ENCODE data around the gene TSTD1.

Gene TSTD1

DNA sequence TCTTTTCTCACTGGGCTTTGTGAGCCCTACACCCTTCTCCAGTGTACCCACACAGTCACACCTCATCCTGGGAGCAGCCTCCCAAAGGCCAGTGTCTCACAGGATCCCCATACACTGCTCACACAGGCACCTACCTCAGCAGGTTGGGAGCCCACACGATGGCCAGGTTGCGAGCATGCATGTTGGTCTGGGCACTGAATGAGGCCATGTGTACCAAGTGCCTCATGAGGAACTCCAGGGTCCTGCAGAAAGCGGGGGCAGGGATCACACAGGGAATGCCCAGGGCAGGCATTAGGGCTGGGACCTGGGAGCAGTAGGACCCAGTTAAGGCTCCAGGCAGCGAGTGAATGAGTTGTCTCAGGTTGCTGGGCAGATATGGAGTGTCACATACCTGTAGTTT lies 15.5 kb upstream of the TSTD1 start:
- Histone ChIP-seq H4K5ac (ENCODE audit: low read length) (no peak overlapping the region), H3K79me1 (ENCODE audit: low read length) (no peaks in the 10 kb centered on the region), H3K36me3 (ENCODE audit: control insufficient read depth, insufficient read depth, low read length) (no peaks in the 10 kb centered on the region), H3K27ac (ENCODE audit: low read depth, low read length) (no peak overlapping the region), H3K4me3 (ENCODE audit: low read length) (no peak overlapping the region), H2BK120ac (ENCODE audit: low read depth, low read length) (no peak overlapping the region), H3K9ac (ENCODE audit: low read length) (no peak overlapping the region), H3K23ac (ENCODE audit: low read length) (no peak overlapping the region), H2BK5ac (ENCODE audit: low read length) (no peak overlapping the region), H4K8ac (ENCODE audit: low read depth, low read length) (no peak overlapping the region), H3K27me3 (ENCODE audit: insufficient read depth, low read length, poor library complexity) (no peaks in the 10 kb centered on the region), H2BK15ac (replicated peaks; ENCODE audit: low read depth) (no peak overlapping the region), H3K79me2 (ENCODE audit: control insufficient read depth, insufficient read depth, low read length) (no peaks in the 10 kb centered on the region), H3K18ac (ENCODE audit: low read length) (no peak overlapping the region), H3K4me1 (ENCODE audit: control insufficient read depth, low read depth, low read length) (no peaks in the 10 kb centered on the region), H3K56ac (ENCODE audit: low read length) (no peak overlapping the region), H3K4me2 (ENCODE audit: low read length) (no peak overlapping the region), H2AK5ac (ENCODE audit: low read length) (no peak overlapping the region), H3K4ac (ENCODE audit: low read depth, low read length) (no peak overlapping the region)
- DNase-seq: no peak
- no CpG with 5 or more reads among the region's 4 CpGs for WGBS (ENCODE audit: extremely low coverage, insufficient coverage, low lambda C conversion rate)

DNA sequence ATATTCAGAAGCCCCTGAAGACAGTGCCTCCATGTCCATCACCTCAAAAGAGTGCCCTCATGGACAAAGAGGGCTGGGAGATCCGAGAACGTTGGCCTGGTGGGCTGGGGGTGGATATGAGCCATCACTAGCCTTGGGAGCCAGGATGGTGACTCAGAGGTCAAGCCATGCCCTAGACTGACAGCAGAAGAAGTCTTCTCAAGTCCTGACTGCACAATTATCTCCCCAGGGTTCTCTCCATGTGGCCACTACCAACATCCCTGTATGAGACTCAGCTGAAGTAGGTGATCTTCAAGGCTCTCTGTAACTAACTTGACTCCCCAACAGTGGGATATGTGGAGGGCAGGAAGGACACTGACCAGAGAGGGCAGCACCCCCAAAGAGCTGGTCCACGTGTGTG lies 14.1 kb upstream of the TSTD1 start:
- Histone ChIP-seq H3K4me3 (ENCODE audit: low read length) (no peak overlapping the region), H2AK5ac (ENCODE audit: low read length) (no peak overlapping the region), H3K4me1 (ENCODE audit: control insufficient read depth, low read depth, low read length) (no peaks in the 10 kb centered on the region), H2BK120ac (ENCODE audit: low read depth, low read length) (no peak overlapping the region), H3K27ac (ENCODE audit: low read depth, low read length) (no peak overlapping the region), H3K79me2 (ENCODE audit: control insufficient read depth, insufficient read depth, low read length) (no peaks in the 10 kb centered on the region), H4K8ac (ENCODE audit: low read depth, low read length) (no peak overlapping the region), H3K4me2 (ENCODE audit: low read length) (no peak overlapping the region), H3K27me3 (ENCODE audit: insufficient read depth, low read length, poor library complexity) (no peaks in the 10 kb centered on the region), H3K23ac (ENCODE audit: low read length) (no peak overlapping the region), H3K9ac (ENCODE audit: low read length) (no peak overlapping the region), H3K36me3 (ENCODE audit: control insufficient read depth, insufficient read depth, low read length) (no peaks in the 10 kb centered on the region), H2BK15ac (replicated peaks; ENCODE audit: low read depth) (no peak overlapping the region), H3K56ac (ENCODE audit: low read length) (no peak overlapping the region), H3K79me1 (ENCODE audit: low read length) (no peaks in the 10 kb centered on the region), H3K18ac (ENCODE audit: low read length) (no peak overlapping the region), H3K4ac (ENCODE audit: low read depth, low read length) (no peak overlapping the region), H2BK5ac (ENCODE audit: low read length) (no peak overlapping the region), H4K5ac (ENCODE audit: low read length) (no peak overlapping the region)
- WGBS (ENCODE audit: extremely low coverage, insufficient coverage, low lambda C conversion rate): no CpG with 5 or more reads among the region's 3 CpGs
- no peak for DNase-seq

DNA sequence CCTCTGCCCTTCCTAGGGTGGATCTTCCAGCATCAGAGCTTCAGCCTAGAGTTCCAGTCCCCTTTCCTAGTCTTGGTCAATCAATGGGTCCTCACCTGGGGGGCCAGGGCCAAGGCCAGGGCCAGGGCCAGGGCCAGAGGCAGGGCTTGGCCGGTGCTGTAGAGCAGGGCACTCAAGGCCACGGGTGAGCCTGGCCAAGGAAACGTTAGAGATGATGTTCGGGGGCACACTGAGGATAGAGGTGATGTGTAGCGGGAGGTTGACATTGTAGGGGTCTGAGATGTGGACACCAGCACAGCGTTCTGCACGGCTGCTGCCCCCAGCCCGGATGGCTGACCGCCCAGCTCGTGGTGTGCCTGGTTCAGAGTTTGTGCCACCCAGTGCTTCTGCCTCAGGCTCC lies 12.5 kb upstream of the TSTD1 start:
- Histone ChIP-seq H2BK120ac (ENCODE audit: low read depth, low read length) (no peak overlapping the region), H2BK5ac (ENCODE audit: low read length) (no peak overlapping the region), H3K79me2 (ENCODE audit: control insufficient read depth, insufficient read depth, low read length) (no peaks in the 10 kb centered on the region), H3K9ac (ENCODE audit: low read length) (no peak overlapping the region), H2AK5ac (ENCODE audit: low read length) (no peak overlapping the region), H3K27me3 (ENCODE audit: insufficient read depth, low read length, poor library complexity) (no peaks in the 10 kb centered on the region), H3K23ac (ENCODE audit: low read length) (no peak overlapping the region), H3K27ac (ENCODE audit: low read depth, low read length) (no peak overlapping the region), H3K18ac (ENCODE audit: low read length) (no peak overlapping the region), H3K79me1 (ENCODE audit: low read length) (no peaks in the 10 kb centered on the region), H3K36me3 (ENCODE audit: control insufficient read depth, insufficient read depth, low read length) (no peaks in the 10 kb centered on the region), H3K4me1 (ENCODE audit: control insufficient read depth, low read depth, low read length) (no peaks in the 10 kb centered on the region), H4K8ac (ENCODE audit: low read depth, low read length) (no peak overlapping the region), H3K4me2 (ENCODE audit: low read length) (no peak overlapping the region), H4K5ac (ENCODE audit: low read length) (no peak overlapping the region), H3K4ac (ENCODE audit: low read depth, low read length) (no peak overlapping the region), H3K56ac (ENCODE audit: low read length) (no peak overlapping the region), H2BK15ac (replicated peaks; ENCODE audit: low read depth) (no peak overlapping the region), H3K4me3 (ENCODE audit: low read length) (no peak overlapping the region)
- WGBS (ENCODE audit: extremely low coverage, insufficient coverage, low lambda C conversion rate): no CpG with 5 or more reads among the region's 10 CpGs
- DNase-seq: no peak

DNA sequence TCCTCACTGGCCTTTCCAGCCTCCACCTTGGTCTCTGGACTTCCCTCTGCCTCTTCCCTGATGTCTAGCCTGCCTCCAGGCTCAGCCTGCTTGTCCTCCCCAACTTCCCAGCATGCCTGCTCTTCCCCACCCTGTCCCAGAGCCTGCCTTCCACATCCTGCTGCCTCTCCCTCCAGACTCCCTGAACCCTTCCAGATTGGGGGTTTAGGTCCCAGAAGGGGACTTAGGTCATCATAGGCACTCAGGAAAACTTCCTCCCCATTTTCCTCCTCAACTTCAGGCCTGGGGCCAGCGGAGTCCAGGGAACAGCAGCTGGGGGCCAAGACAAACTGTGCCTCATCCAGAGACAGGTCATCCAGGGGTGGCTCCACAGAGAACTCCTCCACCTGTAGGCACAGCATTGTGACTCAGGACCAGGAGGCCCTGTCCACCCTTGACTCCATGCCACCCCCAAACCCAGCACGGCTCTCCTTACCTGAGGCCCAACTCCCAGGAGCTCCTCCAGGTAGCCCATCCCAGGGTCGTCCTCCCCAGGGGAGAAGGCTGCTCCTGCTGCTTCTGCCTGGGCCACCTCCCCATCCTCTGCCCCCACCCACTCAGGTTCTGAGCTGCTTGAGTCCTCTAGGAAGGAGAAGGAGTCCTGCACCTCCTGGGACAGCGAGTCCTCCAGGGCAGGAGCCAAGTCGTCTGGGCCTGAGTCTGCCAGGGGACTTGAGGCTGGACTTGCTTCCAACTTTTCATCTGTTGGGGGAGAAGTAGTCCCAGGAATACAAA lies 10.4 kb upstream of the TSTD1 start:
- Histone ChIP-seq H3K9ac (ENCODE audit: low read length) (no peak overlapping the region), H3K79me2 (ENCODE audit: control insufficient read depth, insufficient read depth, low read length) (peaks cover 11% of the 10 kb centered on the region), H4K5ac (ENCODE audit: low read length) (no peak overlapping the region), H3K4me1 (ENCODE audit: control insufficient read depth, low read depth, low read length) (peaks cover 6% of the 10 kb centered on the region), H2BK5ac (ENCODE audit: low read length) (no peak overlapping the region), H4K8ac (ENCODE audit: low read depth, low read length) (no peak overlapping the region), H3K4ac (ENCODE audit: low read depth, low read length) (no peak overlapping the region), H3K23ac (ENCODE audit: low read length) (no peak overlapping the region), H3K27ac (ENCODE audit: low read depth, low read length) (no peak overlapping the region), H3K18ac (ENCODE audit: low read length) (no peak overlapping the region), H3K4me2 (ENCODE audit: low read length) (no peak overlapping the region), H2BK120ac (ENCODE audit: low read depth, low read length) (no peak overlapping the region), H2AK5ac (ENCODE audit: low read length) (no peak overlapping the region), H3K27me3 (ENCODE audit: insufficient read depth, low read length, poor library complexity) (no peaks in the 10 kb centered on the region), H3K79me1 (ENCODE audit: low read length) (peaks cover 7% of the 10 kb centered on the region), H2BK15ac (replicated peaks; ENCODE audit: low read depth) (no peak overlapping the region), H3K36me3 (ENCODE audit: control insufficient read depth, insufficient read depth, low read length) (no peaks in the 10 kb centered on the region), H3K56ac (ENCODE audit: low read length) (no peak overlapping the region), H3K4me3 (ENCODE audit: low read length) (no peak overlapping the region)
- no peak for DNase-seq
- WGBS (ENCODE audit: extremely low coverage, insufficient coverage, low lambda C conversion rate): no CpG with 5 or more reads among the region's 5 CpGs

DNA sequence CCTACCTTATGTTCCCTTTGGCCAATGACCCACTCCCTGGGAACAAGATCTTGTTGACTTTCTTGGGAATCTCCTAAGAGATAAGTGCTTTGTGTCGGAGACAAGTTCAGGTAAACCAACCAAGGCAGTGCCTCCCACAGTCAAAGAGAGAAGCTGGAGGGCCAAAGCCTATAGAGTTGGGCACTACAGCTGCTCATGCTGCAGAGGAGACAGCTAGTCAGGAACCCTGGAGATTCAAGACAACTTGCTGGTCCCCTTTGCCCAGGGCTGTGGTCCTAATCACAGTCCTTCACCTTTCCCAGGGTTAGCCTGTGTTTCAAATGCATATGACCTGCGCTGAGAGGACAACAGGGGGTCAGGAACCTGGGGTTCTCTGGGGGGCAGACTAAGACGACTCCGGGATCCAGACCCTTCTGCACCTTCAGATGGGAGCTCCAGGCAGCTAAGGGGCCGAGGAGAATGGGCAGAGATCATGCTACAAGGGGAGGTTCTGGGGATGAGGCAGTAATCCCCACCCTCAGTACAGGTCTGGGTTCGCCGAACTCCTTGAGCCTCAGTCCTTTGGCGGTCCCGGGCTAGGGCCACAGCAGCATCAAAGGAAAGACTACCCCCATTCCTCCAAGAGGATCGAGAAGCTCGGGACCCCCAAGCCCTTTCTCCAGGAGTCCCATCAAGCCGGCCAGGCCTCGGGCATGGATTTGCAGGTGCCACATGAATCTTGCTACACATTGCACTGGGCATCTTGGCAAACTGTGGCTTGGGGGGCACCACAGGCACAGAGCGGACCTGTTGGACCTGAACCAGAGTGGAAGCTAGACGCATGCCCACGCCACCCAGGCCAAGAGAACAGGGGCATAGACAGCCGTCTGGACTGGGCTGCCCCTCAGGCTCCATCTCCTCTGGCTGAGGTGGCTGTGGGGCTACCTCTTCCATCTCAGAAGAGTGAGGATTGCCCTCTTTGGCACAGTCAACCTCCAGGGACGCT lies 9.0 kb upstream of the TSTD1 start:
- H3K36me3 ChIP-seq (ENCODE audit: control insufficient read depth, insufficient read depth, low read length): peaks cover 4% of the 10 kb centered on the region

More for the DNA sequence above, 9.0 kb upstream of the TSTD1 start:
- no peak for DNase-seq
- H4K5ac ChIP-seq (ENCODE audit: low read length): no peak overlapping the region
- no peak overlapping the region for H3K23ac ChIP-seq (ENCODE audit: low read length)
- peaks cover 15% of the 10 kb centered on the region for H3K79me2 ChIP-seq (ENCODE audit: control insufficient read depth, insufficient read depth, low read length)
- peaks cover 6% of the 10 kb centered on the region for H3K4me1 ChIP-seq (ENCODE audit: control insufficient read depth, low read depth, low read length)
- H3K4me3 ChIP-seq (ENCODE audit: low read length): no peak overlapping the region
- H2BK5ac ChIP-seq (ENCODE audit: low read length): no peak overlapping the region
- H3K56ac ChIP-seq (ENCODE audit: low read length): no peak overlapping the region
- no peaks in the 10 kb centered on the region for H3K27me3 ChIP-seq (ENCODE audit: insufficient read depth, low read length, poor library complexity)
- no peak overlapping the region for H3K9ac ChIP-seq (ENCODE audit: low read length)
- H3K4me2 ChIP-seq (ENCODE audit: low read length): no peak overlapping the region
- no peak overlapping the region for H3K27ac ChIP-seq (ENCODE audit: low read depth, low read length)
- H3K4ac ChIP-seq (ENCODE audit: low read depth, low read length): no peak overlapping the region
- peaks cover 12% of the 10 kb centered on the region for H3K79me1 ChIP-seq (ENCODE audit: low read length)
- WGBS (ENCODE audit: extremely low coverage, insufficient coverage, low lambda C conversion rate): no CpG with 5 or more reads among the region's 18 CpGs
- H2BK120ac ChIP-seq (ENCODE audit: low read depth, low read length): no peak overlapping the region
- no peak overlapping the region for H2AK5ac ChIP-seq (ENCODE audit: low read length)
- H2BK15ac ChIP-seq (replicated peaks; ENCODE audit: low read depth): no peak overlapping the region
- H4K8ac ChIP-seq (ENCODE audit: low read depth, low read length): no peak overlapping the region
- no peak overlapping the region for H3K18ac ChIP-seq (ENCODE audit: low read length)

Measured in mesendoderm (in vitro differentiated cells).